Large intestine (tissue), 3 donors: Measurements from ENCODE around the gene GNPDA1. TPM values are rescaled to one million over a fixed set of nuclear protein-coding genes. Genes with fewer than 3 reads are reported as not detected.

Experiments
- DNase-seq, 2 donors: peaks; one replicate each; pipeline versions ENCODE4 v3.0.0 to v3.0.0-alpha.2; 2013
- H3K27ac ChIP-seq: one replicate; pipeline ENCODE4 v1.5.1; 2013; ENCODE audit warnings: low read length
- H3K27me3 ChIP-seq: 2 replicates; pipeline ENCODE4 v1.6.1; 2013; ENCODE audit warnings: low read length; ENCODE audit not compliant: control insufficient read depth, insufficient read depth
- H3K36me3 ChIP-seq: 2 replicates; pipeline ENCODE4 v1.6.1; 2013; ENCODE audit warnings: low read length; ENCODE audit not compliant: control insufficient read depth, insufficient read depth
- H3K4me1 ChIP-seq: one replicate; pipeline ENCODE4 v1.6.1; 2013; ENCODE audit warnings: low read length; ENCODE audit not compliant: control insufficient read depth, insufficient read depth
- H3K4me3 ChIP-seq: one replicate; pipeline ENCODE4 v1.5.1; 2013; ENCODE audit warnings: low read length
- H3K9me3 ChIP-seq: one replicate; pipeline ENCODE4 v1.6.1; 2013; ENCODE audit warnings: mild to moderate bottlenecking, low read depth, low read length, moderate library complexity; ENCODE audit not compliant: control insufficient read depth
- WGBS: methylation state at CpG from one replicate; pipeline ENCODE4 v1.1.5; 2013; ENCODE audit warnings: low lambda C conversion rate; ENCODE audit not compliant: insufficient coverage; 5-methylcytosine and 5-hydroxymethylcytosine counted together
- polyA plus RNA-seq: library from polyadenylated mRNA; unstranded; fragments of 120-200 nt; gene quantifications from one replicate; pipeline ENCODE4 v1.2.1, GENCODE V29; 2013

Gene GNPDA1
- polyA plus RNA-seq, 1 donor = 117 TPM

- Histone ChIP-seq H3K4me1 (no peaks in the 10 kb centered on the region), H3K9me3 (no peaks in the 10 kb centered on the region), H3K27ac (no peak overlapping the region), H3K27me3 (no peaks in the 10 kb centered on the region), H3K4me3 (no peak overlapping the region), H3K36me3 (no peaks in the 10 kb centered on the region)
- no peak for DNase-seq
- 88% methylated on average over 1 of the region's 8 CpGs for WGBS
Observed at GRCh38 chr5:142025637-142026036, 12.8 kb upstream of the GNPDA1 start.

DNA sequence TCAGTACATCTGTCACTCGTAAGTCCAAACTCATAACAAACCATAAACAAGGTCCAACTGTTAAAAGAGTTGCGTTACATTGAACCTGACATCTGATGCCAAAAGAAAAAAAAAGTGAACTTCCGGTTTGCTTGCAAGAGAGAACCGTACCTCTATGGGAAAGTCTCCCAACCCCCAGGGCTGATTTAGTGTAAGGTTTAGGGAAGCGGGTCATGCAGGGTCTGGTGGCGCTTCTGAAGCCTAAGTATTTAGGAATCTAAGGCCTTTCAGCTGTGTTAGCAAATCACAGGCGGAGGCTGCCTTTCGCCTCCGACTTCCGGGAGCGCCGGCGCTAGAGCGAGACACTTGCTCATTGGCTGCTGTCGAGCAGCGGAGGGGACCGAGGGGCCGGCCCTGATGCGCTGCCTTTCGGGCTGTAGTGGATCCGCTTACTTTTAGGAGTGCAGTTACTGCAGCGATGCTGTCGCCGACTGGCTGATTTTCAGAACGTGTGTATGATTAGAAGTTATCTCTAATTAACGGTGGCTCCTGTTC lies 12.0 kb upstream of the GNPDA1 start:
- Histone ChIP-seq H3K9me3 (no peaks in the 10 kb centered on the region), H3K4me3 (peak overlapping the region; percentile 56), H3K27me3 (no peaks in the 10 kb centered on the region), H3K27ac (peak overlapping the region; percentile 68), H3K4me1 (no peaks in the 10 kb centered on the region), H3K36me3 (no peaks in the 10 kb centered on the region)
- 0% methylated on average over 1 of the region's 26 CpGs for WGBS
- peak; percentile 61 to 84 for DNase-seq

GRCh38 chr5:142023836-142024235 lies 11.0 kb upstream of the GNPDA1 start:
- Histone ChIP-seq H3K36me3 (no peaks in the 10 kb centered on the region), H3K27ac (no peak overlapping the region), H3K4me1 (no peaks in the 10 kb centered on the region), H3K9me3 (no peaks in the 10 kb centered on the region), H3K27me3 (no peaks in the 10 kb centered on the region), H3K4me3 (no peak overlapping the region)
- DNase-seq = no peak
- whole genome bisulfite sequencing = 90% methylated on average over 2 of the region's 6 CpGs

- no peak overlapping the region for H3K27ac ChIP-seq
- no peaks in the 10 kb centered on the region for H3K4me1 ChIP-seq
- no peak for DNase-seq
- H3K4me3 ChIP-seq = no peak overlapping the region
- WGBS = 67% methylated on average over 1 of the region's 1 CpG
- no peaks in the 10 kb centered on the region for H3K9me3 ChIP-seq
- no peaks in the 10 kb centered on the region for H3K36me3 ChIP-seq
- no peaks in the 10 kb centered on the region for H3K27me3 ChIP-seq
Observed at GRCh38 chr5:142020122-142020659, 7.4 kb upstream of the GNPDA1 start.

- H3K27ac ChIP-seq = no peak overlapping the region
- no peaks in the 10 kb centered on the region for H3K36me3 ChIP-seq
- no peak for DNase-seq
- H3K9me3 ChIP-seq = no peaks in the 10 kb centered on the region
- H3K4me3 ChIP-seq = no peak overlapping the region
- WGBS = no CpG with 5 or more reads among the region's 5 CpGs
- H3K4me1 ChIP-seq = peaks cover 13% of the 10 kb centered on the region
- no peaks in the 10 kb centered on the region for H3K27me3 ChIP-seq
Observed at GRCh38 chr5:142017832-142018427, 5.1 kb upstream of the GNPDA1 start.

DNA sequence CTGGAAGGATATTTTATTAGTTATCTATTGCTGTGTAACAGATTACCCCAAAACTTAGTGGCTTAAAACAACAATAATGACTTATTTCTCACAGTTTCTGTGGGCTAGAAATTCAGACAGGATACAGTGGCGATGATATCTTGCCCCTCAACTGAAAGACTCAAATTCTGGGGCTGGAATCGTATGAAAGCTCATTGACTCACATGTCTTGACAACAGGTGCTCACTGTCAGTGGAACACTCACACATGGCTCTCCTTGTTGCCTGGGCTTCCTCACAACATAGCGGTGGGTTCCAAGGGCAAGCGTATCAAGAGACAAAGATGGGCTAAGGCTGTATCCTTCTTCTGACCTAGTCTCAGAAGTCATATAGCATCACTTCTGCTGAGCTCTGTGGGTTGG lies 3.7 kb upstream of the GNPDA1 start:
- Histone ChIP-seq H3K36me3 (no peaks in the 10 kb centered on the region), H3K4me3 (no peak overlapping the region), H3K27ac (no peak overlapping the region), H3K27me3 (no peaks in the 10 kb centered on the region), H3K4me1 (peaks cover 13% of the 10 kb centered on the region), H3K9me3 (no peaks in the 10 kb centered on the region)
- no CpG with 5 or more reads among the region's 4 CpGs for WGBS
- DNase-seq = no peak

DNA sequence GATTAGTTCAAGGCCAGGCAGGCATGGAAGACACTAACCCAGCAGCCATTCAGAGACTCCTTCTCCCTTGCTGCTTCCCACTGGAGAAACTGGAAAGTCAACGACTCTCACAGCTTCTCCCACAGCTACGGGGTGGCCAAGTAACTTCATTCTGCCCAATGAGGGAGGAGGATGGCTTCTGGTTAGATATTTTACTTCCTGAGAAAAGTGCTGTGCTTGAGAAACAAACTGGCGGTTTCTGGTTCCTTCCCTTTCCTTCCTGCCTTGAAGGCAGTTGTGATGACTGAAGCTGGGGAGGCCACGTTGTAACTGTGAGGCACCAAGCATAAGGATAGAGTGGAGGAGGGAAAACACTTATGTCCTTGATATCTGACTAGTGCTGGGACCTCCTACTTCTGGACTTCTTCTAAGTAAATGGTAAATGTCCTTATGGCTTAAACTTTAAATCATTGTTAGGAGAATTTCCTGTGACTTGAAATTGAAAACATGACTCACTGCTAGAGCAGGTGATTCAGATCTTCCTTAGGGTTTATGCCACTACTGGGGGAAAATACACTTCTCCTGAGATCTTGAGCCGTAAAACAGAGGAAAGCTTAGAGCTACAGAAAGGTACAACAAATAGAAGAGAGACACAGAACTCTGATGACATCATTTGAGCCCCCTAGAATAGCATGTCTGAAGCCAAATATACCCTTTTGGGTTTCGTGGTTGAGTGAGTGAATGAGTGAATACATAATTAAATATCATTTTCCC lies 3.1 kb upstream of the GNPDA1 start:
- Histone ChIP-seq H3K27ac (peak overlapping the region; percentile 9), H3K4me1 (peaks cover 13% of the 10 kb centered on the region), H3K27me3 (no peaks in the 10 kb centered on the region), H3K9me3 (no peaks in the 10 kb centered on the region), H3K4me3 (no peak overlapping the region), H3K36me3 (no peaks in the 10 kb centered on the region)
- 100% methylated on average over 1 of the region's 6 CpGs for WGBS
- DNase-seq = no peak

DNA sequence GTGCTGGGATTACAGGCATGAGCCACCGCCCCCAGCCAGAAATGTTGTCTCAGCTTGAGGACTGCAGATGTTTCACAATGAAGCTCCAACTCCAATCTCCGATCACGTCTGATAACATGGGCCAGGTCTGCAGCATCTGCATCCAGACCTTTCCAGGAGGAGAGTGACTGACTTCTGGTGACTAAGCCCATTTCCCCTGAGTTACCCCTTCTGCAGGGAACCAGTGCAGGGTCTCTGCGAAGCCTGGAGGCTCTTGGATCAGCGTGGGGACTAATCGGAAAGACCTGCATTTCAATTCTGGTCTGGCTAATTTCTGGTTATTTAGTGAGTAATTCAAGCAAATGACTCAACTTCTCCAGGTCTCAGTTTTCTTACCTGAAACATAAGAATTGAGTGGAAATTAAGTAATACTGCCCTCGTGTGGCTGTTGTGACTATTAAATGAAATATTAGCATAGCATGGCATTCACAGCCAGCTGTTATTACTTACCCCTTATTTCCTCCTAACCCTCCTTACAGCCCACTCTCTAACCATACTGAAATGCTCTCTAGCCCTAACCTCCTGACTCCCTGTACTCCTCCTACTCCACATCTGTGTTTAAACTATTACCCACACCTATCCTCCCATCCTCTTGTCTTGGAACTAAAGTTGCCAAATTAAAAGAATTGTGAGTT lies 2.2 kb upstream of the GNPDA1 start:
- WGBS = no CpG with 5 or more reads among the region's 7 CpGs
- DNase-seq = peak; percentile 43 to 52
- no peaks in the 10 kb centered on the region for H3K27me3 ChIP-seq

DNA sequence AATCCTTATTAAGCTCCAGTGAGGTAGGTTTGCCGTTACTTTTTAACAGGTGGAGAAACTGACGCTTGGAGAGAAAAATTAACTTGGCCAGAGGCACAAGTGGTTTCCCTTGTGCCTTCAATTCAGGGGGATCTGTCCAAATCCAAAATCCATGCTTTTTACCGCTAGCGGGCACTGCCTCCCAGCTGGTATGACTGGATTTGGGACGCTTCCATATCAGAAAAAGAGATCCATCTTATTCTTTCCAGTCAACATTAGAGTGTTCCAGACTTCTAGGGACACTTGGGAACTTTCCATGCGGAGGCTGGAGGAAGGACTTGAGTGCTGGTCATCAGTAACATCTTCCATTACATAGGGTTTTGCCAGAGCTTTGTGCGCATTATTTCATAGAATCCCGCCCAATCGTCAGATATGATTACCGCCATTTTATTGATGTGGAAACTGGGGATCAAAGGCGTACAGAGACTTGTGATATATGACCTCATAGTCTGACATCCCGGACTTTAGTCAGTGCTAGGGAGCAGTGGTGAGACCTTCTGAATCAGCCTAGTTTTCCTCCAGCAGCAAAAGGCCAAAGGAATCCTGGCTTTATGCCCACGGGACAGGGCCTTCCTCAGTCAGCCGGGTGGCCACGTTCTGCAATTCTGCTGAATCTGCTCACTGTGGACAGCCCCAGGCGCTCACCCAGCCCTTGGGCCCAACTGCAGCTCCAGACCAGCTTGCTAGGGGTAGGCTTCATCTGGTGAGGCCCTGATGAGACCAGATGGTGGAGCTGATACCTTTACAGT lies 1.1 kb upstream of the GNPDA1 start:
- peaks cover 7% of the 10 kb centered on the region for H3K36me3 ChIP-seq
- peaks cover 13% of the 10 kb centered on the region for H3K4me1 ChIP-seq
- H3K27ac ChIP-seq = peak overlapping the region; percentile 88
- H3K27me3 ChIP-seq = no peaks in the 10 kb centered on the region
- no peak overlapping the region for H3K4me3 ChIP-seq
- WGBS = 100% methylated on average over 1 of the region's 16 CpGs
- no peaks in the 10 kb centered on the region for H3K9me3 ChIP-seq
- DNase-seq = peak; percentile 67 to 85

More for the DNA sequence above, 2.2 kb upstream of the GNPDA1 start:
- Histone ChIP-seq H3K27ac (peak overlapping the region; percentile 88), H3K36me3 (no peaks in the 10 kb centered on the region), H3K4me1 (peaks cover 13% of the 10 kb centered on the region), H3K4me3 (no peak overlapping the region), H3K9me3 (no peaks in the 10 kb centered on the region)
